Heart right ventricle (tissue), 16 donors: ENCODE measurements around the gene LMX1A. TPM values are rescaled to one million over a fixed set of nuclear protein-coding genes. Genes with fewer than 3 reads are reported as not detected.

Experiments
- ATAC-seq, 8 donors: fragments of 200-7000 bp; cut with Tn5 transposase; one replicate each; pipeline ENCODE4 v1.9.1; 2020; ENCODE audit warnings: mild to moderate bottlenecking in 8 of 8, moderate library complexity in 8 of 8, moderate number of reproducible peaks in 1 of 8
- DNase-seq, 2 donors: peaks; one replicate each; pipeline ENCODE4 v3.0.0-alpha.2; 2020
- H3K27ac ChIP-seq, 10 donors: fragments of 200-600 bp; sonication (generic) in 2 of 10; one replicate each; pipeline versions ENCODE4 v1.5.0 to v1.8.0; 2020 to 2022; ENCODE audit warnings: mild to moderate bottlenecking in 3 of 10
- H3K27me3 ChIP-seq, 7 donors: fragments of 200-600 bp; one replicate each; pipeline ENCODE4 v1.8.0; 2021 to 2022; ENCODE audit warnings: mild to moderate bottlenecking in 2 of 7
- H3K36me3 ChIP-seq, 9 donors: fragments of 200-600 bp; sonication (generic) in 1 of 9; one replicate each; pipeline versions ENCODE4 v1.5.0 to v1.8.0; 2020 to 2022; ENCODE audit warnings: mild to moderate bottlenecking in 2 of 9
- H3K4me1 ChIP-seq, 9 donors: fragments of 200-600 bp; sonication (generic) in 1 of 9; one replicate each; pipeline versions ENCODE4 v1.5.0 to v1.8.0; 2020 to 2022; ENCODE audit warnings: mild to moderate bottlenecking in 4 of 9
- H3K4me3 ChIP-seq, 10 donors: fragments of 200-600 bp; sonication (generic) in 2 of 10; one replicate each; pipeline versions ENCODE4 v1.5.0 to v1.8.0; 2020 to 2022; ENCODE audit warnings: mild to moderate bottlenecking in 7 of 10, moderate library complexity in 2 of 10
- H3K9me3 ChIP-seq, 11 donors: fragments of 200-600 bp in 10 of 11; sonication (generic) in 2 of 11; one replicate each; pipeline versions ENCODE4 v1.5.0 to v1.8.0; 2013 to 2022; ENCODE audit warnings: mild to moderate bottlenecking in 2 of 11, control low read depth in 1 of 11, moderate library complexity in 1 of 11
- WGBS, 2 donors: extraction: QIAGEN DNeasy Blood & Tissue Kit; methylation state at CpG; one replicate each; pipeline ENCODE4 v1.1.7; 2013; ENCODE audit warnings: inconsistent platforms in 1 of 2; 5-methylcytosine and 5-hydroxymethylcytosine counted together
- intact Hi-C, 10 donors: fragments of 100-400 bp; cut with DNase I; formaldehyde crosslinking; loops; one replicate each; pipeline versions ENCODE4 v1.11.1 to v1.14.2; 2022
- polyA plus RNA-seq, 2 donors: library from polyadenylated mRNA; stranded (reverse); fragments of 200-250 nt; gene quantifications; one replicate each; pipeline ENCODE4 v1.2.3, GENCODE V29; 2013
- total RNA-seq, 10 donors: library from RNA; stranded (reverse); fragmentation: NEBNext Ultra II Directional in 3 of 10; extraction: Animal tissue kit (Norgen Biotek cat#: 25700) in 3 of 10; gene quantifications; one replicate each; pipeline versions ENCODE4 v1.2.1 to v1.2.4, GENCODE V29; 2021 to 2023
- TF ChIP-seq, protein P1 (sequence below), 9 donors: fragments of 200-600 bp; sonication (generic) in 2 of 9; IDR thresholded peaks; one replicate each; pipeline versions ENCODE4 v1.5.0 to v1.8.0; 2021 to 2022; ENCODE audit warnings: antibody characterized with exemption in 9 of 9, mild to moderate bottlenecking in 5 of 9, moderate library complexity in 1 of 9
- donor health status: Arrhythmogenic right ventricular cardiomyopathy.
- donor health status: ischemic (EF 13 %, LVEDD 7.1; RV severe dilation, severe dysfunction).
- donor health status: healthy with polysubstance abuse.
- donor health status: DM: no; HTN: yes; CAD: no.
- donor health status: DM: no; HTN: no; CAD: no.
- donor health status: ischemic (EF 25% LVEDD 6.9; RV normal size, moderate dysfunction).
- donor health status: ischemic (EF 25% LVEDD 5.7; RV mildly dilated, moderate dysfunction).
- donor health status: healthy.
- donor health status: DM: yes; HTN: yes; CAD: no.
- donor health status: Ischemic cardiomyopathy.
- donor health status: ischemic (EF 35%, LVEDD 5.7; RV mildly dilated, moderate dysfunction).
- donor health status: nonischemic (EF 11% LVEDD 7.7; RV severe dilation, severe dysfunction).
- donor health status: DM: yes; HTN: yes; CAD: no.
- donor health status: PGD.
- donor health status: ischemic (EF 29% LVEDD 5.4; RV normal size, mild dysfunction).
- donor health status: nonischemic (EF 23%, LVEDD 6.1; RV moderate dilation, normal function).

LMX1A gene
- total and polyA plus RNA-seq, 12 donors = 0.04 to 0.19 (median 0.14) TPM; not detected in 9

DNA sequence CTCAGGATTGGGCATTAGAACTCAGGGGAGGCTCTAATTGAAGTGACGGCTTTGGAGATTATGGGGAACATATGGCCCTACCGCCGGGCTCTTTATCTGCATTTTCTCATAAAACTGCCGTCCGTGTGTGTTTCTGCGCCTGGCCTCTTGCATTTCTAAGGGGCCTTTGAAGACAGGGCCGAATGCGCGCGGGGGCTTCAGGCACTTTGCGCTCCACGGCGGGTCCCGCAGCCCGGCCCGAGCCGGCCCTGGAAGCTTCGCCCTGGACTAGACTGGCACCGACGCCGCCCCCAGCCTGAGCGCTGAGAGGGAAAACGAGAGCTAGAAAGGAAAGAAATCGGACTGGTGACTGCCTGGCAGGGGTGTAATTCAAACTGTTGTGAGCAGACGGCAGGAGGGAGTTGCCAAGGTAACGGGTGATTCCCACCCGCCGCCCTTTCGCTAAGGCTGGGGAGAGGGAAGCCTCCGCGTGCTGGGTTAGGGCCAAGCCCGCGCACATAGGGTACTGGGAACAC is 120.7 kb downstream of the LMX1A start:
- peaks cover 0 to 74% (median 60%) of the 10 kb centered on the region in 7 donors for H3K27me3 ChIP-seq

DNA sequence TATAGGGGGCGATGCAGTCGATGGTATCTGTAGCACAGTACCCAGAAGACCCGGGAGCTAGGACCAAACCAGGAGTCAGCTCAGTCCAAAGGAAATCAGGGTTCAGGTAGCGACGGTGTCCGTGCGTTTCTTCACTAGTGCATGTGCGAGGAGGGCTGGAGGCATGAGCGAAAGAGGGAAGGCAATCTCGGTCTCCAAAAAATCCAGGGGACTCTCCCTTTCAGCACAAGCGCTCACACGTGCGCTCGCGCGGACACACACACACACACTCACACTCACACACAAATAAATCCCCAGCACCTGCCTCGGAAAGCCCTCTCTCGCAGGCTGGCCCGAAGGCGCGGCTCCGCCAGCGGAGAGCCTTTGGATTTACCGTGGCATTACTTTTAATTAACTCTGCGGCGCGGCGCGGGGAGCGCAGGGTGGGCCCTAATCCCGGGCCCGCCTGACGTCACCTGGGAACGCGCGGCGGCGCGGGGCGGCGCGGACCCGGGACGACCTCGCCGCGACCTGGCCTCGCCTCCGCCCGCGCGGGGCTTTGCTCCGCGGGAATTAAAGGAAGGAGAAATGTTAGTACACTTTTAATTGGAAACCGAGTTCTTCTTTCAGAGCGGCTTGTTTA is 121.2 kb downstream of the LMX1A start:
- WGBS, 2 donors = 3% methylated on average over 56 of the region's 56 CpGs
- TF ChIP-seq, protein P1, sequence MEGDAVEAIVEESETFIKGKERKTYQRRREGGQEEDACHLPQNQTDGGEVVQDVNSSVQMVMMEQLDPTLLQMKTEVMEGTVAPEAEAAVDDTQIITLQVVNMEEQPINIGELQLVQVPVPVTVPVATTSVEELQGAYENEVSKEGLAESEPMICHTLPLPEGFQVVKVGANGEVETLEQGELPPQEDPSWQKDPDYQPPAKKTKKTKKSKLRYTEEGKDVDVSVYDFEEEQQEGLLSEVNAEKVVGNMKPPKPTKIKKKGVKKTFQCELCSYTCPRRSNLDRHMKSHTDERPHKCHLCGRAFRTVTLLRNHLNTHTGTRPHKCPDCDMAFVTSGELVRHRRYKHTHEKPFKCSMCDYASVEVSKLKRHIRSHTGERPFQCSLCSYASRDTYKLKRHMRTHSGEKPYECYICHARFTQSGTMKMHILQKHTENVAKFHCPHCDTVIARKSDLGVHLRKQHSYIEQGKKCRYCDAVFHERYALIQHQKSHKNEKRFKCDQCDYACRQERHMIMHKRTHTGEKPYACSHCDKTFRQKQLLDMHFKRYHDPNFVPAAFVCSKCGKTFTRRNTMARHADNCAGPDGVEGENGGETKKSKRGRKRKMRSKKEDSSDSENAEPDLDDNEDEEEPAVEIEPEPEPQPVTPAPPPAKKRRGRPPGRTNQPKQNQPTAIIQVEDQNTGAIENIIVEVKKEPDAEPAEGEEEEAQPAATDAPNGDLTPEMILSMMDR (IDR thresholded peaks at IDR 0.05) = no peak
- Histone ChIP-seq H3K36me3 (no peaks in the 10 kb centered on the region), H3K4me3 (peak overlapping the region in 9 of 10 donors; percentile 26 to 47 (median 35)), H3K9me3 (no peaks in the 10 kb centered on the region), H3K4me1 (peaks cover 0 to 14% (median 5%) of the 10 kb centered on the region in 9 donors), H3K27me3 (peaks cover 0 to 74% (median 60%) of the 10 kb centered on the region in 7 donors), H3K27ac (no peak overlapping the region)
- DNase-seq (no peak), ATAC-seq (peak in 2 of 8 donors; percentile 17 to 71)
- intact Hi-C loops = no loop called here

More for the DNA sequence above, 120.7 kb downstream of the LMX1A start:
- 0 to 1% methylated on average over 33 of the region's 33 CpGs for WGBS, 2 donors
- Histone ChIP-seq H3K27ac (no peak overlapping the region), H3K9me3 (no peaks in the 10 kb centered on the region), H3K36me3 (no peaks in the 10 kb centered on the region), H3K4me1 (peaks cover 0 to 17% (median 5%) of the 10 kb centered on the region in 9 donors), H3K4me3 (peak overlapping the region in 9 of 10 donors; percentile 26 to 47 (median 35))
- intact Hi-C loops = no loop called here
- peak in 2 of 8 donors; percentile 27 to 57 for ATAC-seq
- DNase-seq = no peak
- TF ChIP-seq, protein P1 (IDR thresholded peaks at IDR 0.05) = no peak

DNA sequence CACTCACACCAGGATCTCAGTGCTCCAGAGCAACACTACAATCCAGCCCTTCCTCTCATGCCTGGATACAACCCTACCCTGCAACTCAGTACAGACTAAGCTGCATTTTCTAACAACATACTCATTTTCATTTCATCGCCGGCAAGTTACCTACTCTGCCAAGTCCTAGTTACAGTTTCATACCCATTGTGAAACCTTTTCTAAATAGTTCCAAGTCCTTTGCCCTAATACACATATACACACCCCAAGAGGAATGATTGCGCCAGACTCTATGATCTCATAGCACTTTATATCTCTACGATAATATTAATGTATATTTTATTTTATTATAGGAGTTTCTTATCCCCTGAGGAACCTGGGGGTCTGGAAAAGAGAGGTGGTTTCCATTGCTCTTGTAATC is 122.4 kb downstream of the LMX1A start:
- Histone ChIP-seq H3K36me3 (no peaks in the 10 kb centered on the region), H3K9me3 (no peaks in the 10 kb centered on the region), H3K4me1 (peaks cover 0 to 10% (median 5%) of the 10 kb centered on the region in 9 donors), H3K4me3 (no peak overlapping the region), H3K27me3 (peaks cover 0 to 69% (median 57%) of the 10 kb centered on the region in 7 donors), H3K27ac (no peak overlapping the region)
- 91 to 95% methylated on average over 4 of the region's 4 CpGs for WGBS, 2 donors
- TF ChIP-seq, protein P1 (IDR thresholded peaks at IDR 0.05) = no peak
- ATAC-seq (no peak), DNase-seq (no peak)
- intact Hi-C loops = no loop called here

DNA sequence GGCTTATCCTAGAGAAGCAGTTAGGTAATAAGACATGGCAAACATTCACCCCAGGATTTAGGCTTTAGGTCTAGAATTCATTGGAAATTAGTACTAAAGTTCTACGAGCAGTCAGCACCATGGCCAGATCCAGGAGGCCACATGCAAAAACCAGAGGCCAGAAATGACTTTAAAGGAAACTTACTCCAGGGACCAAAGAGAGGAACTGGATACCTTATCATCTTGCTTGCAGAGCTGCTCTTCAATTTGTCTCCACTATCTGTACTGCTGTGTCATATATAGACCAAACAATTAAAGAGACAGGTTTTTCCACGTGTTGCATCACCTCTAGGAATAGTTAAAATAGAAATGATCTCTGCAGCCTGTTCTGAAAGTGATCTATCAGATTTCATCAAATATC is 127.8 kb downstream of the LMX1A start:
- no peaks in the 10 kb centered on the region for H3K4me1 ChIP-seq
- TF ChIP-seq, protein P1 (IDR thresholded peaks at IDR 0.05) = no peak
- H3K27ac ChIP-seq = no peak overlapping the region
- peaks cover 0 to 32% (median 14%) of the 10 kb centered on the region in 7 donors for H3K27me3 ChIP-seq
- DNase-seq (no peak), ATAC-seq (no peak)
- WGBS, 2 donors = 2 to 10% methylated on average over 2 of the region's 2 CpGs
- H3K4me3 ChIP-seq = no peak overlapping the region
- no peaks in the 10 kb centered on the region for H3K36me3 ChIP-seq
- intact Hi-C loops = no loop called here
- H3K9me3 ChIP-seq = no peaks in the 10 kb centered on the region
